GM18505 (cell line): ENCODE measurements around the gene NEK1.
"Not testable (repeated sequence)": the region's sequence is repeated elsewhere in the genome, so short reads cannot be mapped to it uniquely, and the experiment has no call there.

Experiments used
- ATAC-seq: cut with Tn5 transposase; IDR thresholded peaks from one replicate; pipeline ENCODE4 v1.9.1; 2021; ENCODE audit not compliant: unreplicated experiment
- POLR2A ChIP-seq: IDR thresholded peaks from 4 replicates; pipeline ENCODE4 v1.6.1; 2011; ENCODE audit warnings: borderline replicate concordance; ENCODE audit not compliant: insufficient read depth, insufficient read length; ENCODE audit errors: extremely low read depth

NEK1 gene

GRCh38 chr4:169460081-169460480, 152.3 kb downstream of the NEK1 start:
- TF ChIP-seq POLR2A, result no peak
- ATAC-seq, result no peak

DNA sequence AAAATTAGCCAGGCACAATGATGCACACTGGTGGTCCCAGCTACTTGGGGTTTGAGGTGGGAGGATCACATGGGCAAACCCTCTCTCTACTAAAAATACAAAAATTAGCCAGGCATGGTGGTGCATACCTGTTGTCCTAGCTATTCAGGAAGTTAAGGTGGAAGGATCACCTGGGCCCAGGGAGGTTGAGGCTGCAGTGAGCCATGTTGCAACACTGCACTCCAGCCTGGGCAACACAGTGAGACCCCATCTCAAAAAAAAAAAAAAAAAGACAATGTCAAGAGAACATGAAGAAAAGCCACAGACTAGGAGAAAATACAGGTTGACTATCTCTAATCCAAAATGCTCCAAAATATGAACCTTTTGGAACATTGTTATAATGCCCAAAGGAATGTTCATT, 153.8 kb downstream of the NEK1 start:
- TF ChIP-seq POLR2A, result no peak
- ATAC-seq, result no peak

DNA sequence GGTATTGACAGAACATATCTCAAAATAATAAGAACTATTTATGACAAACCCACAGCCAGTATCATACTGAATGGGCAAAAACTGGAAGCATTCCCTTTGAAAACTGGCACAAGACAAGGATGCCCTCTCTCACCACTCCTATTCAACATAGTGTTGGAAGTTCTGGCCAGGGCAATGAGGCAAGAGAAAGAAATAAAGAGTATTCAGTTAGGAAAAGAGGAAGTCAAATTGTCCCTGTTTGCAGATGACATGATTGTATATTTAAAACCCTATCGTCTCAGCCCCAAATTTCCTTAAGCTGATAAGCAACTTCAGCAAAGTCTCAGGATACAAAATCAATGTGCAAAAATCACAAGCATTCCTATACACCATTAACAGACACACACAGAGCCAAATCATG, 159.7 kb downstream of the NEK1 start:
- ATAC-seq, result not testable (repeated sequence)

- ATAC-seq, result not testable (repeated sequence)
Measured at GRCh38 chr4:169448935-169449334, 163.4 kb downstream of the NEK1 start.

DNA sequence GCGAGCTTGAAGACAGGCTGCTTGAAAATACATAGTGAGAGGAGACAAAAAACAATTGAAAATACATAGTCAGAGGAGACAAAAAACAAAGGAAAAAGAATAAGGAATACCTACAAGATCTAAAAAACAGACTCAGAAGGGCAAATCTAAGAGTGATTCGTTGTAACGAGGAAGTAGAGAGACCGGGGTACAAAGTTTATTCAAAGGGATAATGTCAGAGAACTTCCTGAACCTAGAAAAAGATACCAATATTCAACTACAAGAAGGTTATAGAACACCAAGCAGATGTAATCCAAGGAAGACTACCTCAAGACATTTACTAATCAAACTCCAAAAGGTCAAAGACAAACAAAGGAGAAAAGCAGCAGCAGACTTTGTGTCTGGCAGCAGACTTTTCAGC, 165.6 kb downstream of the NEK1 start:
- ATAC-seq, result no peak
- no peak for TF ChIP-seq POLR2A

DNA sequence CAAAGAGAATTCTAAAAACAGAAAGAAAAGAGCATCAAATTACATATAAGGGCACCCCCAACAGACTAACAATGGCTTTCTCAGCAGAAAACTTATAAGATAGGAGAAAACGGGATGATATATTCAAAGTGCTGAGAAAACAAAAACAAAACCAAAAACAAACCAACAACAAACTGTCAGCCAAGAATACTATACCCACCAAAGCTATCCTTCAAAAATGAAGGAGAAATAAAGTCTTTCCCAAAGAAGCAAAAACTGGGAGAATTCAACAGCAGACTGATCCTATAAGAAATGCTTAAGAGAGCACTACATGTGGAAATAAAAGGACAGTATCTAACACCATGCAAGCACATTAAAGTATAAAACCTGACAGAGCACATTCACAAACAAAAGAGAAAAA, 168.6 kb downstream of the NEK1 start:
- no peak for TF ChIP-seq POLR2A

GRCh38 chr4:169440446-169440845, 171.9 kb downstream of the NEK1 start:
- TF ChIP-seq POLR2A, result no peak
- no peak for ATAC-seq

More for the DNA sequence above, 168.6 kb downstream of the NEK1 start:
- ATAC-seq, result no peak

- no peak for TF ChIP-seq POLR2A
- ATAC-seq, result no peak
Measured at GRCh38 chr4:169439244-169439643, 173.1 kb downstream of the NEK1 start.

GRCh38 chr4:169438057-169438480, 174.3 kb downstream of the NEK1 start:
- peak; percentile 50 for ATAC-seq
- no peak for TF ChIP-seq POLR2A

- ATAC-seq, result peak; percentile 90
- peak; percentile 52 for TF ChIP-seq POLR2A
Measured at GRCh38 chr4:169437299-169438047, 174.9 kb downstream of the NEK1 start.

DNA sequence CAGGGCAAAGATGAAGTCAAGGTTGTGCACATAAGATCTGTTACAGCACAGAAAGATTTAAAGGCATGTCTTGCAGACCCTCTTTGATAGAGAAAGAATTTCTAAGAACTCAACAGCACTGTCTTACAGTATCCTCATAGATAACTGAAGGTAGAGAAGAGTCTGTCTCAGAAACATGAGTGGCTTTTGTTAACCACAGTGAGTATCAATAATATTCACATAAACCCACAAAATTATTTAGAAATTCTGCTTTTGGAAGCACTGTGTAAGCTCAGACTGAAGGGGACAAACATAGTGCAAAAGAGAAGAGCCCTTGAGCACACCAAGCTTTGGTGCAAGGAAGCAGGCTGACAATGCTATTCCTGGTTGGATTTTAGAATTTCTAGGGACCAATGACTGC, 175.6 kb downstream of the NEK1 start:
- ATAC-seq, result no peak
- TF ChIP-seq POLR2A, result no peak

DNA sequence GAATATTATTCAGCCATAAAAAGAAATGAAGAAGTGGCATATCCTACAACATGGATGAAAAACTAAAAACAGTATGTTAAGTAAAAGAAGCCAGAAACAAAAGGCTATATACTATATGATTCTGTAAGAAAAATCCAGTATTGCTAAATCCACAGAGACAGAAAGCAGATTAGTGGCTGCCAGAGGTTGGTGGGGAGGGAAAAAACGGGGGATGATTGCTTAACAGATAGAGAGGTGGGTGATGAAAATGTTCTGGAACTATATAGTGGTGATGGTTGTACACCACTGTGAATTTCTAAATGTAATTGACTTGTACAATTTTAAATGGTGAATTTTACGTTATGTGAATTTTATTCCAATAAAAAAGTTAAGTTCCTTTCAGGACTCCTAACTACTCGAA, 184.0 kb downstream of the NEK1 start:
- TF ChIP-seq POLR2A, result no peak
- ATAC-seq, result no peak

DNA sequence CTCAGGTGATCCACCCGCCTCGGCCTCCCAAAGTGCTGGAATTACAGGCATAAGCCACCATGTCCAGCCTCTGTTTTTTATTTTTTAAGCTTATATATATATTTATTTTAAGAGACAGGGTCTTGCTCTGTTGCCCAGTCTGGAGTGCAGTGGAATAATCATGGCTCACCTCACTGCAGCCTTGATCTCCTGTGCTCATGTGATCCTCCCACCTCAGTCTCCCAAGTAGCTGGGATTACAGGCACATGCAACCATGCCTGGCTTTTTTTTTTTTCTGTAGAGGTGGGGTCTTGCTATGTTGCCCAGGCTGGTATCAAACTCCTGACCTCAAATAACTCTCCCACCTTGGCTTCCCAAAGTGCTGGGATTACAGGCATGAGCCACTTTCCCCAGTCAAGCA, 184.7 kb downstream of the NEK1 start:
- ATAC-seq, result not testable (repeated sequence)

DNA sequence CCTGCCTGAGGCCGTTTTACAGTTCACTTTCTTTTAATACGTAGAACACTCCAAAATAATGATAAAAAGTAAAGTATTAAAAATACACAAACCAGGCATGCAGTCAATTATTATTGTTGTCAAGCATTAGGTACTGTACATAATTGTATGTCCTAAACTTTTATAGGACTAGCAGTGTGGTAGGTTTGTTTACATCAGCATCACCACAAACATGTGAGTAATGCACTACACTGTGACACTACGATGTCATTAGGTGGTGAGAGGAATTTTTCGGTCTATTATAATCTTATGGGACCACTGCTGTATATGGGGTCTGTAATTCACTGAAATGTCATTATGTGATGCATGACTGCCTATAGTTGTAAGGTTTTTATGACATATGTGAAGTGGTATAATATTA, 192.1 kb downstream of the NEK1 start:
- no peak for ATAC-seq
- no peak for TF ChIP-seq POLR2A

- no peak for TF ChIP-seq POLR2A
- no peak for ATAC-seq
Measured at GRCh38 chr4:169418846-169419245, 193.5 kb downstream of the NEK1 start.
